Measurements from ENCODE around the gene SPATA9. TPM values are rescaled to one million over a fixed set of nuclear protein-coding genes. Genes with fewer than 3 reads are reported as not detected.
A peak's percentile ranks its signal among the peaks of the same experiment; 100 is the strongest.

SPATA9 gene
- total and polyA plus RNA-seq, 12 donors, result 0.13 to 0.59 TPM; not detected in 10

- WGBS, 2 donors, result 86 to 91% methylated on average over 4 of the region's 4 CpGs
- peak overlapping the region in 1 of 10 donors; percentile 72 for H3K27ac ChIP-seq
- no peaks in the 10 kb centered on the region for H3K9me3 ChIP-seq
- H3K4me3 ChIP-seq, result no peak overlapping the region
- TF ChIP-seq CTCF (IDR thresholded peaks at IDR 0.05), result no peak
- H3K27me3 ChIP-seq, result no peaks in the 10 kb centered on the region
- ATAC-seq, result no peak
- intact Hi-C loops (cut with DNase I), result no loop called here
- H3K4me1 ChIP-seq, result peaks cover 0 to 31% (median 0%) of the 10 kb centered on the region in 9 donors
- H3K36me3 ChIP-seq, result no peaks in the 10 kb centered on the region
- no peak for DNase-seq
Measured at GRCh38 chr5:95627971-95628810, 54.6 kb downstream of the SPATA9 start.

DNA sequence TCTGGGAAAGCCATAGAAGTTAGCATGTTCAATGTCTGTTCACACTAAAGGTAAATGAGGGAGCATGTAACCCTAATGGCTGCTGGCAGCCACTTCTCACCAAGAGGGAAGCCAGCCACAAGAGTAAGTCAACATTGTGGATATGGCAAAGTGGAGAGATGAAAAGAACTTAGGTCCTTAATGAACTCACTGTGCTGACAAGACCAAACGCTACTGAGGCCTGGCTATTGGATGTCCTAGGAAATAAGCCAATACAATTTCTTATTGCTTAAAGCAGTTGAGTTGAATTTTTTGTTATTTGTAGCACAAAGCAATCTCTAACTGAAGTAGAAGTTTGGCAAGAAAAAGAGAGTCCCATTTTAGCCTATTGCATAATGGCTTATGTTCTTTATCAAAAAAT lies 56.1 kb downstream of the SPATA9 start:
- Histone ChIP-seq H3K27ac (no peak overlapping the region), H3K27me3 (no peaks in the 10 kb centered on the region), H3K9me3 (no peaks in the 10 kb centered on the region), H3K36me3 (no peaks in the 10 kb centered on the region), H3K4me3 (no peak overlapping the region), H3K4me1 (peaks cover 0 to 35% (median 4%) of the 10 kb centered on the region in 9 donors)
- intact Hi-C loops (cut with DNase I), result no loop called here
- DNase-seq (no peak), ATAC-seq (peak in 1 of 8 donors; percentile 52)
- WGBS, 2 donors, result 71 to 75% methylated on average over 1 of the region's 1 CpG
- no peak for TF ChIP-seq CTCF (IDR thresholded peaks at IDR 0.05)

GRCh38 chr5:95624368-95624767 lies 58.4 kb downstream of the SPATA9 start:
- intact Hi-C loops (cut with DNase I), result loop anchor here in 1 of 10 donors (2.0 kb wide), 1 partner anchor 40 kb away; no protein-coding TSS in a partner anchor
- ATAC-seq, result no peak
- 98 to 100% methylated on average over 2 of the region's 2 CpGs for WGBS, 2 donors

DNA sequence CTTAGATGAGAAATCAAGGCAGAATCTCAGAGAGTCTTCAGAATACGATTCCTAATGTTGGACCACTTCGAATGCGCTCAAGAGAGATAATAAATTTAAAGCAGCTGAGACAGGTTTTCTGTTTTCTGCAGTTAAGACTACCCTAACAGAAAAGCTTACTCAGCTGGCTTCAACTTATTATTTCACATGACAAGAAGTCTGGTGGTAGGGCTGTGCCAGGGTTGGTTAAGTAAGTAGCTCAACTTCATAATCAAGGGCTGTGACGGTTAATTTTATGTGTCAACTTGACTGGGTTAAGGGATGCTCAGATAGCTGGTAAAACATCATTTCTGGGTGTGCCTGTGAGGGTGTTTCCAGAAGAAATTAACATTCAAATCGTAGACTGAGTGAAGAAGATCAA lies 59.1 kb downstream of the SPATA9 start:
- H3K36me3 ChIP-seq, result no peaks in the 10 kb centered on the region
- intact Hi-C loops (cut with DNase I), result loop anchor here in 1 of 10 donors (2.0 kb wide), 1 partner anchor 41 kb away; no protein-coding TSS in a partner anchor
- WGBS, 2 donors, result 95 to 96% methylated on average over 5 of the region's 5 CpGs
- no peak overlapping the region for H3K27ac ChIP-seq
- H3K4me1 ChIP-seq, result peaks cover 0 to 39% (median 20%) of the 10 kb centered on the region in 9 donors
- H3K4me3 ChIP-seq, result no peak overlapping the region
- ATAC-seq (no peak), DNase-seq (no peak)
- H3K27me3 ChIP-seq, result peaks cover 0 to 11% (median 0%) of the 10 kb centered on the region in 7 donors
- no peak for TF ChIP-seq CTCF (IDR thresholded peaks at IDR 0.05)
- no peaks in the 10 kb centered on the region for H3K9me3 ChIP-seq

More at GRCh38 chr5:95624368-95624767, 58.4 kb downstream of the SPATA9 start:
- no peak for TF ChIP-seq CTCF (IDR thresholded peaks at IDR 0.05)
- Histone ChIP-seq H3K4me3 (no peak overlapping the region), H3K4me1 (peaks cover 0 to 38% (median 18%) of the 10 kb centered on the region in 9 donors), H3K9me3 (no peaks in the 10 kb centered on the region), H3K27me3 (peaks cover 0 to 9% (median 0%) of the 10 kb centered on the region in 7 donors), H3K36me3 (no peaks in the 10 kb centered on the region), H3K27ac (no peak overlapping the region)
- no peak for DNase-seq
